ENCODE results near the gene MYO1C. TPM values are rescaled to one million over a fixed set of nuclear protein-coding genes. Genes with fewer than 3 reads are reported as not detected.

The MYO1C gene
- total and polyA plus RNA-seq, 9 of the 15 experiments (the other 6 are each of a cell fraction or from before 2014, with no cell fraction given): 0.46 to 32.5 (median 11.6) TPM

- TF ChIP-seq ZBTB5 (IDR thresholded peaks at IDR 0.05) (no peak), ZKSCAN1 (IDR thresholded peaks at IDR 0.05; ENCODE audit: low read depth, low read length) (no peak), BCL6 (CRISPR knock-in tag; IDR thresholded peaks at IDR 0.05) (no peak), ZNF134 (CRISPR knock-in tag; conservative IDR thresholded peaks at IDR 0.05) (no peak), PRDM10 (IDR thresholded peaks at IDR 0.05; ENCODE audit: partially characterized antibody) (no peak), TGIF2 (CRISPR knock-in tag; IDR thresholded peaks at IDR 0.05) (no peak), MAFG (tag; conservative IDR thresholded peaks at IDR 0.05) (no peak), NRF1 (conservative IDR thresholded peaks at IDR 0.05 in 1 of 2, IDR thresholded peaks at IDR 0.05 in 1 of 2) (no peak), ZKSCAN3 (CRISPR knock-in tag; IDR thresholded peaks at IDR 0.05) (no peak)
Observed at GRCh38 chr17:1506649-1507267, 14.3 kb upstream of the MYO1C start (continued).
